Measurements from ENCODE around the gene FOXP1.

DNA sequence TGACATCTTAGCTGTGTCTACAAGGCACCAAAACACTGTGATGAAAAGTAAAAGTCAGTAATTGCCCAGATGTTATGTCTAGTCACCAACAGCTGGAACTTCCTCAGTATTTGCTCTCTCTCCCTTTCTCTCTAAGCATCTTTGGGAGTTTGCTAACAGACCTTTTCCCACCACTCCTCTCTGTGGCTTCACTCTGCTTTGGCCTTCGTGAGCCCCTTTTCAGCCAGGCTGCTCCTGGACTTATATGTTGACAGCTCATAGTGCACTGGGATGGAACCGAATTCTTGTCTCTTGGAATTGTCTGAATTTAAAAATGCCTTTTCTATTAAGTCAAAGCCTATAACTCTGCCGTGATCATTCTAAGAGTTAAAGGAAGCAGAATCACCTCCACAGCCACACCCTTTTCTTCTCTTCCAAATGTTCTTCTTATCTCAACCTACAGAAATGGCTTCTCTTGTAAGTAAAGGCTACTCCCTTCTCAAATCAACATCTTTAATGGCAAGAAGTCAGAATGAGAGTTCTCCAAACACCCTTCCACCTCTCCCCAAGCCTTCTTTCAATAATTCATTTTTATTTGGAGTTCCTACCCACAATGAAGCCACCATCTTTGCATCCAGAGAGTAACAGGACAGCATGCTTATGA is 17.2 kb upstream of the FOXP1 start:
- TF ChIP-seq POLR2A (IDR thresholded peaks at IDR 0.05; ENCODE audit: low read depth, low read length), result no peak
- no peak for TF ChIP-seq PAX5 (IDR thresholded peaks at IDR 0.05; ENCODE audit: insufficient read depth, low read length, severe bottlenecking)
